HG03439 (cell line): Measurements from ENCODE around the gene FGF10.

Experiments
- ATAC-seq: cut with Tn5 transposase; IDR thresholded peaks from one replicate; pipeline ENCODE4 v1.9.1; 2021; ENCODE audit warnings: mild to moderate bottlenecking, moderate library complexity; ENCODE audit not compliant: unreplicated experiment

FGF10 gene

GRCh38 chr5:44358421-44358820, 30.8 kb downstream of the FGF10 start:
- ATAC-seq, result no peak

GRCh38 chr5:44356231-44356630, 33.0 kb downstream of the FGF10 start:
- ATAC-seq, result no peak

- no peak for ATAC-seq
Observed at GRCh38 chr5:44345871-44346270, 43.3 kb downstream of the FGF10 start.

GRCh38 chr5:44336708-44337107, 52.5 kb downstream of the FGF10 start:
- ATAC-seq, result no peak

GRCh38 chr5:44334622-44335021, 54.6 kb downstream of the FGF10 start:
- no peak for ATAC-seq

- ATAC-seq, result peak; percentile 62
Observed at GRCh38 chr5:44332285-44332971, 56.8 kb downstream of the FGF10 start.

- no peak for ATAC-seq
Observed at GRCh38 chr5:44331471-44332050, 57.7 kb downstream of the FGF10 start.

GRCh38 chr5:44329716-44330115, 59.5 kb downstream of the FGF10 start:
- no peak for ATAC-seq

- ATAC-seq, result no peak
Observed at GRCh38 chr5:44321144-44321725, 68.0 kb downstream of the FGF10 start.

GRCh38 chr5:44320188-44320587, 69.0 kb downstream of the FGF10 start:
- ATAC-seq, result no peak

- ATAC-seq, result no peak
Observed at GRCh38 chr5:44318883-44319282, 70.3 kb downstream of the FGF10 start.

GRCh38 chr5:44312374-44312773, 76.8 kb downstream of the FGF10 start:
- ATAC-seq, result no peak

- no peak for ATAC-seq
Observed at GRCh38 chr5:44300551-44300950, 88.7 kb downstream of the FGF10 start.

GRCh38 chr5:44299394-44299793, 89.8 kb downstream of the FGF10 start:
- ATAC-seq, result no peak

GRCh38 chr5:44294516-44294915, 94.7 kb downstream of the FGF10 start:
- ATAC-seq, result no peak

- ATAC-seq, result no peak
Observed at GRCh38 chr5:44292736-44293135, 96.5 kb downstream of the FGF10 start.

GRCh38 chr5:44278469-44278868, 110.8 kb downstream of the FGF10 start:
- ATAC-seq, result no peak

- no peak for ATAC-seq
Observed at GRCh38 chr5:44275908-44276307, 113.3 kb downstream of the FGF10 start.

GRCh38 chr5:44275329-44275728, 113.9 kb downstream of the FGF10 start:
- ATAC-seq, result no peak

GRCh38 chr5:44267909-44268308, 121.3 kb downstream of the FGF10 start:
- no peak for ATAC-seq

- ATAC-seq, result no peak
Observed at GRCh38 chr5:44266882-44267576, 122.2 kb downstream of the FGF10 start.

GRCh38 chr5:44265713-44266112, 123.5 kb downstream of the FGF10 start:
- no peak for ATAC-seq
